HepG2 (cell line): ENCODE data around the gene PLXND1. TPM values are rescaled to one million over a fixed set of nuclear protein-coding genes. Genes with fewer than 3 reads are reported as not detected.
A peak's percentile ranks its signal among the peaks of the same experiment; 100 is the strongest.

ENCODE experiments used
- HOXA9 ChIP-seq: sonication (generic); formaldehyde crosslinking; IDR thresholded peaks from 2 replicates; pipeline ENCODE4 v1.8.1; 2022; ENCODE audit warnings: missing genetic modification reagents, mild to moderate bottlenecking, moderate library complexity, borderline replicate concordance
- KIAA2018 ChIP-seq: sonication (generic); formaldehyde crosslinking; IDR thresholded peaks from 2 replicates; pipeline ENCODE4 v1.5.0; 2020; ENCODE audit warnings: mild to moderate bottlenecking, missing genetic modification reagents, borderline replicate concordance
- MNT ChIP-seq: fragments of 450-650 bp; IDR thresholded peaks from 2 replicates; pipeline ENCODE4 v1.6.1; 2016
- MTA1 ChIP-seq: sonication (generic); formaldehyde crosslinking; IDR thresholded peaks from 2 replicates; pipeline ENCODE4 v1.4.0; 2020; ENCODE audit warnings: missing genetic modification reagents, mild to moderate bottlenecking, borderline replicate concordance
- PAXIP1 ChIP-seq: sonication (generic); formaldehyde crosslinking; conservative IDR thresholded peaks from 2 replicates; pipeline ENCODE4 v1.4.0; 2020; ENCODE audit warnings: mild to moderate bottlenecking, missing genetic modification reagents, moderate library complexity
- SOX6 ChIP-seq, 2 experiments: fragments of 450-650 bp in 1 of 2; sonication (generic) in 1 of 2; formaldehyde crosslinking in 1 of 2; IDR thresholded peaks; 2 replicates each; pipeline versions ENCODE4 v1.4.0 to v1.6.1; 2017 to 2020; ENCODE audit warnings: antibody characterized with exemption in 1 of 2, mild to moderate bottlenecking in 1 of 2, missing genetic modification reagents in 1 of 2
- SP140L ChIP-seq: sonication (generic); formaldehyde crosslinking; IDR thresholded peaks from 2 replicates; pipeline ENCODE4 v1.4.0; 2020; ENCODE audit warnings: missing genetic modification reagents, borderline replicate concordance
- SUZ12 ChIP-seq: fragments of 150-350 bp; IDR thresholded peaks from 2 replicates; pipeline ENCODE4 v1.6.1; 2014; ENCODE audit warnings: low read depth, low read length
- TGIF2 ChIP-seq: IDR thresholded peaks from 2 replicates; pipeline ENCODE4 v1.6.1; 2016; ENCODE audit warnings: control low read depth, missing compliant biosample characterization
- ZBTB4 ChIP-seq: sonication (generic); formaldehyde crosslinking; IDR thresholded peaks from 2 replicates; pipeline ENCODE4 v1.4.0; 2020; ENCODE audit warnings: missing genetic modification reagents, mild to moderate bottlenecking, borderline replicate concordance
- ZNF788 ChIP-seq: sonication (generic); formaldehyde crosslinking; IDR thresholded peaks from 2 replicates; pipeline ENCODE4 v1.5.0; 2020; ENCODE audit warnings: mild to moderate bottlenecking, missing genetic modification reagents, borderline replicate concordance
- ZSCAN22 ChIP-seq: sonication (generic); formaldehyde crosslinking; IDR thresholded peaks from 2 replicates; pipeline ENCODE4 v1.4.0; 2020; ENCODE audit warnings: mild to moderate bottlenecking, missing genetic modification reagents
- polyA plus RNA-seq, 8 experiments: library from polyadenylated mRNA; depleted of rRNA in 3 of 8; stranded (reverse) in 7 of 8; unstranded in 1 of 8; fragments of >200 nt; fragmentation: Illumina TruSeq in 4 of 8; extraction: Trizol in 4 of 8; gene quantifications; 2 replicates each; pipeline versions ENCODE4 v1.2.1 to v1.2.3, GENCODE V29; 2011 to 2016; ENCODE audit warnings: low read depth in 4 of 8, missing spikeins in 1 of 8, mixed read lengths in 1 of 8; ENCODE audit not compliant: insufficient read depth in 1 of 8
- total RNA-seq, 5 experiments: library from RNA; depleted of rRNA; stranded (reverse); fragments of >200 nt; fragmentation: Illumina TruSeq; extraction: Trizol; gene quantifications; 2 replicates each; pipeline ENCODE4 v1.2.3, GENCODE V29; 2016; ENCODE audit warnings: low read depth in 1 of 5

PLXND1 gene
- total and polyA plus RNA-seq, 2 of the 13 experiments (the other 11 are each of a cell fraction or from before 2014, with no cell fraction given), result 15.9 to 42.0 TPM

GRCh38 chr3:129594907-129595390, 11.5 kb downstream of the PLXND1 start (continued):
- no peak for TF ChIP-seq KIAA2018 (CRISPR knock-in tag)
- no peak for TF ChIP-seq SUZ12
- no peak for TF ChIP-seq SOX6 (IDR thresholded peaks at IDR 0.05)
- TF ChIP-seq SOX6 (CRISPR knock-in tag; IDR thresholded peaks at IDR 0.05), result peak; percentile 43
- peak; percentile 92 for TF ChIP-seq PAXIP1 (CRISPR knock-in tag)
- peak; percentile 37; the same call in 1 of the 2 replicates for TF ChIP-seq TGIF2 (CRISPR knock-in tag)
- no peak for TF ChIP-seq ZBTB4 (CRISPR knock-in tag)
- peak; percentile 46; the same call in 1 of the 2 replicates for TF ChIP-seq ZNF788 (CRISPR knock-in tag)
- no peak for TF ChIP-seq HOXA9 (CRISPR knock-in tag)
- TF ChIP-seq MTA1, result peak; percentile 96
- no peak for TF ChIP-seq SP140L (CRISPR knock-in tag)
- no peak for TF ChIP-seq ZSCAN22 (CRISPR knock-in tag)
- no peak for TF ChIP-seq MNT
